HCT116 (cell line): ENCODE data around the gene CCL18. TPM values are rescaled to one million over a fixed set of nuclear protein-coding genes. Genes with fewer than 3 reads are reported as not detected.
"Not testable (repeated sequence)": the region's sequence is repeated elsewhere in the genome, so short reads cannot be mapped to it uniquely, and the experiment has no call there.

Experiments used
- ATAC-seq: fragments of 200-7000 bp; cut with Tn5 transposase; 2 replicates; pipeline ENCODE4 v1.9.1; 2020; ENCODE audit warnings: mild to moderate bottlenecking, moderate library complexity
- BruUV-seq: library from RNA; stranded (reverse); fragments of 400-500 nt; replicated peaks from 2 replicates; lab custom pipeline; 2021; lab: Mats Ljungman, UMichigan
- CTCF ChIA-PET: fragments of 300-600 bp; sonication (Branson Sonifier 250); formaldehyde crosslinking; loops from one replicate; lab custom pipeline; 2021; ENCODE audit warnings: antibody characterized with exemption; lab: Charles Lee
- POLR2A ChIA-PET: fragments of 300-600, 350-600 bp; sonication (Branson Sonifier 250); formaldehyde crosslinking; loops from one replicate; lab custom pipeline; 2021; ENCODE audit warnings: antibody characterized with exemption; lab: Charles Lee
- RAD21 ChIA-PET, 2 experiments: fragments of 300-600 bp; sonication (Branson Sonifier 250); formaldehyde crosslinking; loops; one replicate each; lab custom pipeline; 2023; ENCODE audit warnings: low total read pairs in 2 of 2; ENCODE audit not compliant: uncharacterized antibody in 2 of 2, unreplicated experiment in 2 of 2, low non-redundant PET in 1 of 2; lab: Charles Lee
- DNase-seq: peaks from one replicate; pipeline ENCODE4 v3.0.0-alpha.2; 2010; ENCODE audit warnings: low read depth, low spot score
- H2AFZ ChIP-seq: fragments of 200-600 bp; shearing (Covaris generic), sonication (generic); 2 replicates; pipeline ENCODE4 v1.6.1; 2017; ENCODE audit warnings: low read depth, mixed run types, mixed read lengths, antibody characterized with exemption, low read length; ENCODE audit not compliant: poor library complexity, severe bottlenecking
- H3K27ac ChIP-seq: 2 replicates; pipeline ENCODE4 v1.5.1; 2012; ENCODE audit warnings: low read depth, low read length
- H3K27me3 ChIP-seq: fragments of 200-600 bp; sonication (generic); 2 replicates; pipeline ENCODE4 v1.6.1; 2016; ENCODE audit warnings: mixed run types, low read length, mixed read lengths; ENCODE audit not compliant: insufficient read depth
- H3K36me3 ChIP-seq, 2 experiments: fragments of 200-500 bp in 1 of 2; fragments of 200-600 bp in 1 of 2; sonication (Bioruptor generic) in 1 of 2; sonication (generic) in 1 of 2; 2 replicates each; pipeline versions ENCODE4 v1.5.1 to v1.6.1; 2014 to 2016; ENCODE audit warnings: low read length in 2 of 2, inconsistent platforms in 1 of 2, mixed read lengths in 1 of 2, mixed run types in 1 of 2; ENCODE audit not compliant: insufficient read depth in 2 of 2, control insufficient read depth in 1 of 2
- H3K4me1 ChIP-seq, 2 experiments: fragments of 200-600 bp in 1 of 2; sonication (generic) in 1 of 2; 2 replicates each; pipeline versions ENCODE4 v1.5.1 to v1.6.1; 2012 to 2017; ENCODE audit warnings: low read length in 2 of 2, inconsistent platforms in 1 of 2, mild to moderate bottlenecking in 1 of 2, mixed read lengths in 1 of 2, mixed run types in 1 of 2, moderate library complexity in 1 of 2; ENCODE audit not compliant: insufficient read depth in 2 of 2, control insufficient read depth in 1 of 2
- H3K4me2 ChIP-seq: fragments of 200-600 bp; sonication (generic); 2 replicates; pipeline ENCODE4 v1.6.1; 2017; ENCODE audit warnings: mixed run types, low read length, mixed read lengths
- H3K4me3 ChIP-seq, 2 experiments: fragments of 200-600 bp in 1 of 2; sonication (generic) in 1 of 2; replicated peaks in 1 of 2; 2 replicates each; pipeline ENCODE4 v1.5.1; 2011 to 2016; ENCODE audit warnings: low read length in 2 of 2, control low read depth in 1 of 2, low read depth in 1 of 2, mild to moderate bottlenecking in 1 of 2, mixed read lengths in 1 of 2, mixed run types in 1 of 2
- H3K79me2 ChIP-seq: fragments of 200-600 bp; sonication (generic); 2 replicates; pipeline ENCODE4 v1.6.1; 2017; ENCODE audit warnings: mild to moderate bottlenecking, mixed run types, low read length, moderate library complexity, mixed read lengths; ENCODE audit not compliant: insufficient read depth
- H3K9ac ChIP-seq: fragments of 200-600 bp; sonication (generic); 2 replicates; pipeline ENCODE4 v1.6.1; 2016; ENCODE audit warnings: low read length, mixed read lengths
- H3K9me2 ChIP-seq: fragments of 200-600 bp; sonication (generic), shearing (Covaris generic); 2 replicates; pipeline ENCODE4 v1.6.1; 2017; ENCODE audit warnings: mixed run types, mild to moderate bottlenecking, moderate library complexity; ENCODE audit not compliant: insufficient read depth
- H3K9me3 ChIP-seq, 2 experiments: fragments of 200-500 bp in 1 of 2; fragments of 200-600 bp in 1 of 2; sonication (Bioruptor generic) in 1 of 2; sonication (generic) in 1 of 2; 2 replicates each; pipeline ENCODE4 v1.6.1; 2014 to 2017; ENCODE audit warnings: low read length in 2 of 2, mixed read lengths in 2 of 2, inconsistent platforms in 1 of 2, low read depth in 1 of 2, mild to moderate bottlenecking in 1 of 2, mixed run types in 1 of 2, moderate library complexity in 1 of 2; ENCODE audit not compliant: control insufficient read depth in 1 of 2, insufficient read depth in 1 of 2
- H4K20me1 ChIP-seq: fragments of 200-600 bp; sonication (generic), shearing (Covaris generic); 2 replicates; pipeline ENCODE4 v1.6.1; 2017; ENCODE audit warnings: mixed run types, mild to moderate bottlenecking, moderate library complexity; ENCODE audit not compliant: insufficient read depth
- CEBPB ChIP-seq: IDR thresholded peaks from 2 replicates; pipeline ENCODE4 v1.6.1; 2012; ENCODE audit warnings: low read depth
- EZH2 ChIP-seq: fragments of 200-600 bp; sonication (generic); IDR thresholded peaks from 2 replicates; pipeline ENCODE4 v1.6.1; 2017; ENCODE audit warnings: antibody characterized with exemption, mixed run types
- EZH2phosphoT487 ChIP-seq: fragments of 200-600 bp; IDR thresholded peaks from 2 replicates; pipeline ENCODE4 v1.6.1; 2018; ENCODE audit warnings: antibody characterized with exemption, borderline replicate concordance
- FOSL1 ChIP-seq: IDR thresholded peaks from 2 replicates; pipeline ENCODE4 v1.6.1; 2012; ENCODE audit warnings: low read depth
- JUND ChIP-seq: IDR thresholded peaks from 2 replicates; pipeline ENCODE4 v1.6.1; 2012
- POLR2AphosphoS5 ChIP-seq: IDR thresholded peaks from 2 replicates; pipeline ENCODE4 v1.6.1; 2011; ENCODE audit warnings: mild to moderate bottlenecking, low read depth, low read length, moderate library complexity
- SP1 ChIP-seq: IDR thresholded peaks from 2 replicates; pipeline ENCODE4 v1.6.1; 2012; ENCODE audit warnings: low read depth
- YY1 ChIP-seq: IDR thresholded peaks from 2 replicates; pipeline ENCODE4 v1.6.1; 2011; ENCODE audit warnings: low read length, low read depth, moderate library complexity, mild to moderate bottlenecking; ENCODE audit not compliant: insufficient replicate concordance; ENCODE audit errors: extremely low read depth
- ZFX ChIP-seq: fragments of 450-650 bp; IDR thresholded peaks from 2 replicates; pipeline ENCODE4 v1.6.1; 2017
- ZNF274 ChIP-seq: fragments of 200-500 bp; sonication (Bioruptor generic); IDR thresholded peaks from 2 replicates; pipeline ENCODE4 v1.6.1; 2014; ENCODE audit warnings: mild to moderate bottlenecking, low read depth, low read length, inconsistent platforms
- intact Hi-C: fragments of 100-400 bp; cut with micrococcal nuclease; formaldehyde crosslinking; loops from 2 replicates; pipeline ENCODE4 v1.10.0; 2022
- total RNA-seq: library from RNA; stranded (reverse); gene quantifications from one replicate; pipeline ENCODE4 v1.2.1, GENCODE V29; 2021; ENCODE audit not compliant: unreplicated experiment
- TF ChIP-seq, protein P1 (sequence below): IDR thresholded peaks from 2 replicates; pipeline ENCODE4 v1.6.1; 2012

Gene CCL18
- total RNA-seq, 1 experiment from 2014 or later: not detected

DNA sequence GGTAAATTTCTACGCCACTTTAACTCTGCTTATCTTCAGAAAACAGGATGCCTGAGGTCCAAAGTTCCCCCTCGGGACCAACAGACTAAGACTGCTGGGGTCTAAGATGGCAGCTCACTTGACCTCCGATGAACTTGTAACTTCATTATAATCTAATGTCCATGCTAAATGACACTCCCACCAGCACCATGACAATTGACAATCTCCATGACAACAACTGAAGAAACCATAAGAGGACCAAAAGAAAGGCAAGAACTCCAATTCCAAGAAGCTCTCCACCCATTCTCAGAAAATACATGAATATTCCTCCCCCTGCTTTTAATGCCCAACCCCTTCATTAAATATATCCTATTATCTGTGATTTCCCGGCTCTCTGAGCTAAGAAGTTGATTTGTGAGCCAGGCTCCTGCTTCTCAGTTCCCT lies 47.0 kb downstream of the CCL18 start:
- ChIA-PET CTCF (interaction anchor here (1.2 to 3.2 kb wide), 3 partner anchors 38 to 76 kb away, joined by 5 to 13 read pairs (median 5); no protein-coding TSS in a partner anchor), POLR2A (interaction anchor here (1.7 kb wide), 1 partner anchor 75 kb away, joined by 6 read pairs; no protein-coding TSS in a partner anchor), RAD21 (no interaction called here)
- H3K9me2 ChIP-seq: no peaks in the 10 kb centered on the region
- no peak overlapping the region for H3K9ac ChIP-seq
- H3K79me2 ChIP-seq: no peaks in the 10 kb centered on the region
- no peaks in the 10 kb centered on the region for H3K27me3 ChIP-seq
- no peaks in the 10 kb centered on the region for H3K36me3 ChIP-seq
- no peak for TF ChIP-seq SP1
- H3K9me3 ChIP-seq: peaks cover 0 to 6% of the 10 kb centered on the region in 2 experiments; a peak in 1 of 4 replicates
- H2AFZ ChIP-seq: no peak overlapping the region
- no peak for DNase-seq
- BruUV-seq: no TSS peak
- intact Hi-C loops: no loop called here
- no peak overlapping the region for H3K4me3 ChIP-seq
- no peaks in the 10 kb centered on the region for H3K4me1 ChIP-seq
- no peak overlapping the region for H3K27ac ChIP-seq
- H4K20me1 ChIP-seq: no peaks in the 10 kb centered on the region
- ATAC-seq: no peak
- H3K4me2 ChIP-seq: no peak overlapping the region

DNA sequence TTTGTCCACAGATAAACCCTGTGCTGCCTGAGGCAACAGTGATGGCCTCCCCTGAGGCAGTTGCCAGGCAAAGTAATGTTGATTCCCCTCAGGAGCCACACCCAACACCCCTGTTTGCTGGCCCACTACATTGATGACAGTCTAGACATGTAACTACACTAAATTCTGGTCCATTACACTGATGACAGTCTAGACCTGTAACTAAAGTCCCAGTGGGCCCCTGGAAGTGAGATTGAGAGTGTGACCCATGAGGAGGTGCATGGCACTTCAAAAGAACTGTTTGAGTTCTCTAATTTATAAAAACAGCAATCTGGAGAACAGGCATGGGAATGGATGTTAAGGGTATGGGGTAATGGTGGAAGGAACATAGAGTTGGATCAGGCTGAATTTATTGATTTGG lies 48.5 kb downstream of the CCL18 start:
- CTCF ChIA-PET: interaction anchor here (3.2 kb wide), 1 partner anchor 36 kb away, joined by 13 read pairs; no protein-coding TSS in a partner anchor
- peaks cover 0 to 6% of the 10 kb centered on the region in 2 experiments; a peak in 1 of 4 replicates for H3K9me3 ChIP-seq
- H3K27ac ChIP-seq: no peak overlapping the region
- RAD21 ChIA-PET: no interaction called here
- intact Hi-C loops: no loop called here
- H3K9ac ChIP-seq: no peak overlapping the region
- H3K9me2 ChIP-seq: no peaks in the 10 kb centered on the region
- H3K79me2 ChIP-seq: no peaks in the 10 kb centered on the region
- no peak overlapping the region for H3K4me2 ChIP-seq
- POLR2A ChIA-PET: no interaction called here
- H3K36me3 ChIP-seq: no peaks in the 10 kb centered on the region
- DNase-seq: no peak
- no TSS peak for BruUV-seq
- no peak overlapping the region for H2AFZ ChIP-seq
- no peaks in the 10 kb centered on the region; the same call in 1 of the 2 replicates for H3K27me3 ChIP-seq
- H3K4me3 ChIP-seq: no peak overlapping the region
- no peak for ATAC-seq
- H3K4me1 ChIP-seq: no peaks in the 10 kb centered on the region
- no peaks in the 10 kb centered on the region for H4K20me1 ChIP-seq
- TF ChIP-seq POLR2AphosphoS5 (no peak), SP1 (no peak), JUND (no peak), YY1 (no peak), EZH2 (no peak), EZH2phosphoT487 (no peak), CEBPB (no peak), ZNF274 (no peak), FOSL1 (no peak), ZFX (no peak)
- TF ChIP-seq, protein P1, sequence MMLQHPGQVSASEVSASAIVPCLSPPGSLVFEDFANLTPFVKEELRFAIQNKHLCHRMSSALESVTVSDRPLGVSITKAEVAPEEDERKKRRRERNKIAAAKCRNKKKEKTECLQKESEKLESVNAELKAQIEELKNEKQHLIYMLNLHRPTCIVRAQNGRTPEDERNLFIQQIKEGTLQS: no peak

GRCh38 chr17:36113131-36113530 lies 49.1 kb downstream of the CCL18 start:
- H3K27ac ChIP-seq, H3K36me3 ChIP-seq, CTCF ChIA-PET, RAD21 ChIA-PET, H3K4me1 ChIP-seq, H3K9me2 ChIP-seq, DNase-seq, H2AFZ ChIP-seq, intact Hi-C loops, H3K27me3 ChIP-seq, H3K4me3 ChIP-seq, POLR2A ChIA-PET, ATAC-seq, H4K20me1 ChIP-seq, BruUV-seq, H3K9ac ChIP-seq, H3K4me2 ChIP-seq, H3K9me3 ChIP-seq, H3K79me2 ChIP-seq: not testable (repeated sequence)
